HepG2 (cell line): ENCODE data around the gene ZNF524. TPM values are rescaled to one million over a fixed set of nuclear protein-coding genes. Genes with fewer than 3 reads are reported as not detected.

Experiments
- ATAC-seq: fragments of 200-7000 bp; cut with Tn5 transposase; 3 replicates; pipeline ENCODE4 v1.9.1; 2020; ENCODE audit warnings: mild to moderate bottlenecking, moderate library complexity
- BruUV-seq: library from RNA; stranded (reverse); fragments of 400-500 nt; replicated peaks from 2 replicates; lab custom pipeline; 2021; lab: Mats Ljungman, UMichigan
- CTCF ChIA-PET: fragments of 300-600 bp; formaldehyde crosslinking; extraction: SDS; loops from one replicate; lab custom pipeline; 2021; ENCODE audit warnings: low total read pairs, inconsistent platforms, low intra/inter-chr PET ratio; lab: Yijun Ruan, JAX
- POLR2A ChIA-PET: fragments of 350-600 bp; sonication (Branson Sonifier 250); formaldehyde crosslinking; loops from one replicate; lab custom pipeline; 2020; ENCODE audit warnings: antibody characterized with exemption, inconsistent platforms; lab: Yijun Ruan, JAX
- DNase-seq: peaks from one replicate; pipeline ENCODE4 v3.0.0-alpha.2; 2015; ENCODE audit warnings: low spot score
- FAIRE-seq: peaks from 3 replicates; lab custom pipeline; 2011; peaks lifted over from hg19 to GRCh38; lab: Jason Lieb, UNC
- H2AFZ ChIP-seq: one replicate; pipeline ENCODE4 v1.6.1; 2011; ENCODE audit warnings: low read length, inconsistent platforms
- H3K27ac ChIP-seq: fragments of 300-600 bp; 3 replicates; pipeline ENCODE4 v1.8.0; 2011; ENCODE audit warnings: mixed run types, mild to moderate bottlenecking, mixed read lengths, low read length, inconsistent platforms; ENCODE audit not compliant: insufficient read depth; ENCODE audit errors: extremely low read length
- H3K27me3 ChIP-seq, 2 experiments: fragments of 200-600 bp in 1 of 2; 2 replicates in 1 of 2; 3 replicates in 1 of 2; pipeline versions ENCODE4 v1.6.0 to v1.8.0; 2011; ENCODE audit warnings: low read length in 2 of 2, mild to moderate bottlenecking in 2 of 2, moderate library complexity in 2 of 2, inconsistent platforms in 1 of 2; ENCODE audit not compliant: insufficient read depth in 2 of 2, control insufficient read depth in 1 of 2
- H3K36me3 ChIP-seq, 2 experiments: fragments of 200-600 bp in 1 of 2; replicated peaks in 1 of 2; 2 replicates in 1 of 2; 3 replicates in 1 of 2; pipeline versions ENCODE4 v1.5.1 to v1.8.0; 2011; ENCODE audit warnings: low read length in 2 of 2, inconsistent platforms in 1 of 2; ENCODE audit not compliant: insufficient read depth in 2 of 2, control insufficient read depth in 1 of 2
- H3K4me1 ChIP-seq: 2 replicates; pipeline ENCODE4 v1.5.1; 2012; ENCODE audit warnings: low read length, inconsistent platforms; ENCODE audit not compliant: insufficient read depth
- H3K4me2 ChIP-seq: 2 replicates; pipeline ENCODE4 v1.6.0; 2011; ENCODE audit warnings: low read depth, low read length, inconsistent platforms
- H3K4me3 ChIP-seq, 3 experiments: fragments of 200-600 bp in 1 of 3; sonication (generic), shearing (Covaris generic) in 1 of 3; replicated peaks in 1 of 3; 2 replicates each; pipeline ENCODE4 v1.5.1; 2011 to 2016; ENCODE audit warnings: low read length in 3 of 3, inconsistent platforms in 2 of 3, low read depth in 2 of 3, mild to moderate bottlenecking in 2 of 3, control low read depth in 1 of 3, mixed read lengths in 1 of 3; ENCODE audit not compliant: insufficient read depth in 1 of 3
- H3K79me2 ChIP-seq: one replicate; pipeline ENCODE4 v1.6.1; 2011; ENCODE audit warnings: low read length, inconsistent platforms; ENCODE audit not compliant: insufficient read depth
- H3K9ac ChIP-seq: 2 replicates; pipeline ENCODE4 v1.6.0; 2011; ENCODE audit warnings: mild to moderate bottlenecking, low read depth, low read length, inconsistent platforms; ENCODE audit not compliant: insufficient read depth
- H3K9me3 ChIP-seq: 2 replicates; pipeline ENCODE4 v1.5.1; 2012; ENCODE audit warnings: mild to moderate bottlenecking, low read length
- H4K20me1 ChIP-seq: 2 replicates; pipeline ENCODE4 v1.6.0; 2011; ENCODE audit warnings: inconsistent platforms, mild to moderate bottlenecking, low read length, moderate library complexity; ENCODE audit not compliant: insufficient read depth
- AKAP8 ChIP-seq: sonication (generic); formaldehyde crosslinking; IDR thresholded peaks from 2 replicates; pipeline ENCODE4 v1.5.1; 2020; ENCODE audit warnings: mild to moderate bottlenecking, missing genetic modification reagents
- CHD4 ChIP-seq: fragments of 200-600 bp; sonication (generic); IDR thresholded peaks from 2 replicates; pipeline ENCODE4 v1.7.0; 2017; ENCODE audit warnings: mild to moderate bottlenecking, low read length, borderline replicate concordance
- HDAC2 ChIP-seq: sonication (generic); formaldehyde crosslinking; IDR thresholded peaks from 2 replicates; pipeline ENCODE4 v1.4.0; 2020; ENCODE audit warnings: missing genetic modification reagents
- NCOA2 ChIP-seq: sonication (generic); formaldehyde crosslinking; IDR thresholded peaks from 2 replicates; pipeline ENCODE4 v1.8.0; 2022; ENCODE audit warnings: inconsistent platforms
- SRY ChIP-seq: sonication (generic); formaldehyde crosslinking; IDR thresholded peaks from 2 replicates; pipeline ENCODE4 v1.8.0; 2022; ENCODE audit warnings: mild to moderate bottlenecking, missing genetic modification reagents
- ZNF780A ChIP-seq: sonication (generic); formaldehyde crosslinking; IDR thresholded peaks from 2 replicates; pipeline ENCODE4 v1.8.0; 2022; ENCODE audit warnings: mild to moderate bottlenecking, missing genetic modification reagents, moderate library complexity
- WGBS: methylation state at CpG from one replicate; pipeline ENCODE4 v1.1.6; 2017; ENCODE audit warnings: low lambda C conversion rate; 5-methylcytosine and 5-hydroxymethylcytosine counted together
- in situ Hi-C: cut with HindIII; loops from 2 replicates; pipeline ENCODE4 v1.10.0; 2017; ENCODE audit warnings: low pct_unique_long_range_greater_than_20kb; ENCODE audit not compliant: extremely low pct_ligation_motif_present
- intact Hi-C: fragments of 100-400 bp; cut with micrococcal nuclease; formaldehyde crosslinking; loops from one replicate; pipeline ENCODE4 v1.10.0; 2022; ENCODE audit not compliant: unreplicated experiment
- polyA plus RNA-seq, 8 experiments: library from polyadenylated mRNA; depleted of rRNA in 3 of 8; stranded (reverse) in 7 of 8; unstranded in 1 of 8; fragments of >200 nt; fragmentation: Illumina TruSeq in 4 of 8; extraction: Trizol in 4 of 8; gene quantifications; 2 replicates each; pipeline versions ENCODE4 v1.2.1 to v1.2.3, GENCODE V29; 2011 to 2016; ENCODE audit warnings: low read depth in 4 of 8, missing spikeins in 1 of 8, mixed read lengths in 1 of 8; ENCODE audit not compliant: insufficient read depth in 1 of 8
- total RNA-seq, 5 experiments: library from RNA; depleted of rRNA; stranded (reverse); fragments of >200 nt; fragmentation: Illumina TruSeq; extraction: Trizol; gene quantifications; 2 replicates each; pipeline ENCODE4 v1.2.3, GENCODE V29; 2016; ENCODE audit warnings: low read depth in 1 of 5
- TF ChIP-seq, protein P1 (sequence below): sonication (generic); formaldehyde crosslinking; IDR thresholded peaks from 2 replicates; pipeline ENCODE4 v1.4.0; 2020; ENCODE audit warnings: missing genetic modification reagents, borderline replicate concordance
- TF ChIP-seq, protein P2 (sequence below): sonication (generic); formaldehyde crosslinking; IDR thresholded peaks from 2 replicates; pipeline ENCODE4 v1.4.0; 2020; ENCODE audit warnings: missing genetic modification reagents, low read depth, mild to moderate bottlenecking, borderline replicate concordance

Gene ZNF524
- total and polyA plus RNA-seq, 2 of the 13 experiments (the other 11 are each of a cell fraction or from before 2014, with no cell fraction given) = 3.2 to 4.6 TPM

DNA sequence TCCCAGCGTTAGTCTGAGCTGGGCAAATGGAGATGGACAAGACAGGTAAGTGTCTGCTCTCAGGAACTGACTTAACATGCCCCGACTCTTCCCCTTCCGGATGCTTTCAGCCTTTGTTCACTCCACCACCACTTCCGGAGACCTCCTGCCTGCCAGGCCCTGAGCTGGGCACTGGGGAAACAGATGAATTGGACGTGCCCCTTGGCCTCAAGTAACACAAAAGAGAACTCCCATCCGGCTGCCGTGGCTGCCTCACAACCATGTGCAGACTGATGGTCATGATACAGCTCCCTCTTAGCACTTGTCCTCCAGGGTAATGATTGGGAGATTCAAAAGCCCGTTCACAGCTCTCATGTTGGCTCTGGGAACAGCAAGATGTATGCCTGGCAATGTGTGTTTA lies 17.3 kb downstream of the ZNF524 start:
- no peak overlapping the region for H2AFZ ChIP-seq
- WGBS = 92% methylated on average over 8 of the region's 8 CpGs
- no peak overlapping the region for H3K9ac ChIP-seq
- TF ChIP-seq AKAP8 (no peak), HDAC2 (CRISPR knock-in tag) (no peak), NCOA2 (no peak), SRY (CRISPR knock-in tag) (no peak), ZNF780A (CRISPR knock-in tag) (no peak), CHD4 (no peak)
- TF ChIP-seq, protein P1, sequence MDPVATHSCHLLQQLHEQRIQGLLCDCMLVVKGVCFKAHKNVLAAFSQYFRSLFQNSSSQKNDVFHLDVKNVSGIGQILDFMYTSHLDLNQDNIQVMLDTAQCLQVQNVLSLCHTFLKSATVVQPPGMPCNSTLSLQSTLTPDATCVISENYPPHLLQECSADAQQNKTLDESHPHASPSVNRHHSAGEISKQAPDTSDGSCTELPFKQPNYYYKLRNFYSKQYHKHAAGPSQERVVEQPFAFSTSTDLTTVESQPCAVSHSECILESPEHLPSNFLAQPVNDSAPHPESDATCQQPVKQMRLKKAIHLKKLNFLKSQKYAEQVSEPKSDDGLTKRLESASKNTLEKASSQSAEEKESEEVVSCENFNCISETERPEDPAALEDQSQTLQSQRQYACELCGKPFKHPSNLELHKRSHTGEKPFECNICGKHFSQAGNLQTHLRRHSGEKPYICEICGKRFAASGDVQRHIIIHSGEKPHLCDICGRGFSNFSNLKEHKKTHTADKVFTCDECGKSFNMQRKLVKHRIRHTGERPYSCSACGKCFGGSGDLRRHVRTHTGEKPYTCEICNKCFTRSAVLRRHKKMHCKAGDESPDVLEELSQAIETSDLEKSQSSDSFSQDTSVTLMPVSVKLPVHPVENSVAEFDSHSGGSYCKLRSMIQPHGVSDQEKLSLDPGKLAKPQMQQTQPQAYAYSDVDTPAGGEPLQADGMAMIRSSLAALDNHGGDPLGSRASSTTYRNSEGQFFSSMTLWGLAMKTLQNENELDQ (CRISPR knock-in tag) = no peak
- TF ChIP-seq, protein P2, sequence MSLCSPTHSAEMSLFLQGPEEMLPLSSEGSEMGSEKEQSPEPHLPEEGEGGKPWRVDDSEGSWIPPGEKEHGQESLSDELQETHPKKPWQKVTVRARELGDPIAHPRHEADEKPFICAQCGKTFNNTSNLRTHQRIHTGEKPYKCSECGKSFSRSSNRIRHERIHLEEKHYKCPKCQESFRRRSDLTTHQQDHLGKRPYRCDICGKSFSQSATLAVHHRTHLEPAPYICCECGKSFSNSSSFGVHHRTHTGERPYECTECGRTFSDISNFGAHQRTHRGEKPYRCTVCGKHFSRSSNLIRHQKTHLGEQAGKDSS = no peak
- intact Hi-C loops (no loop called here), in situ Hi-C loops (no loop called here)
- DNase-seq (no peak), FAIRE-seq (no peak), ATAC-seq (no peak)
- CTCF ChIA-PET = no interaction called here
- H3K79me2 ChIP-seq = no peaks in the 10 kb centered on the region
- POLR2A ChIA-PET = no interaction called here
- no peaks in the 10 kb centered on the region for H3K27me3 ChIP-seq
- no peaks in the 10 kb centered on the region for H3K9me3 ChIP-seq
- H3K4me3 ChIP-seq = no peak overlapping the region
- no peak overlapping the region for H3K27ac ChIP-seq
- peaks cover 2 to 5% of the 10 kb centered on the region in 2 experiments; a peak in 1 of 5 replicates for H3K36me3 ChIP-seq
- peaks cover 9% of the 10 kb centered on the region for H3K4me1 ChIP-seq
- no peak overlapping the region for H3K4me2 ChIP-seq
- H4K20me1 ChIP-seq = no peaks in the 10 kb centered on the region
- BruUV-seq = no TSS peak
